SK-N-MC (cell line): ENCODE measurements around the gene LEFTY2.
"Not testable (repeated sequence)": the region's sequence is repeated elsewhere in the genome, so short reads cannot be mapped to it uniquely, and the experiment has no call there.

Experiments
- EZH2 ChIP-seq: fragments of 200-600 bp; sonication (generic); IDR thresholded peaks from one replicate; pipeline ENCODE4 v1.6.1; 2017; ENCODE audit warnings: antibody characterized with exemption
- POLR2AphosphoS5 ChIP-seq: IDR thresholded peaks from 2 replicates; pipeline ENCODE4 v1.6.1; 2012; ENCODE audit warnings: mild to moderate bottlenecking, low read depth, low read length, borderline replicate concordance

GRCh38 chr1:225936086-225936485 lies 4.9 kb downstream of the LEFTY2 start:
- TF ChIP-seq EZH2, POLR2AphosphoS5: not testable (repeated sequence)
